Stimulated activated CD8-positive, alpha-beta memory T cell treated with anti-CD3 and anti-CD28 coated beads, Interleukin-4, amount 100 ng/mL, for 1 hour (primary cell): ENCODE data around the gene MIDN.
"Not testable (repeated sequence)": the region's sequence is repeated elsewhere in the genome, so short reads cannot be mapped to it uniquely, and the experiment has no call there.

Experiments used
- DNase-seq, 2 donors: peaks; one replicate each; pipeline ENCODE4 v3.0.0-alpha.2; 2020; ENCODE audit warnings: low read depth in 2 of 2, low spot score in 1 of 2

The MIDN gene

GRCh38 chr19:1248139-1248785, at the start of gene MIDN:
TSS of gene MIDN (plus strand) at chr19:1248583. CDS start at chr19:1250297, 1,714 bp downstream.
- no peak for DNase-seq

- DNase-seq: no peak
Observed at GRCh38 chr19:1199531-1199930, 48.9 kb upstream of the MIDN start.

- DNase-seq: not testable (repeated sequence)
Observed at GRCh38 chr19:1200614-1201013, 47.8 kb upstream of the MIDN start.

GRCh38 chr19:1205114-1206099, 43.0 kb upstream of the MIDN start, which contains the start of gene STK11:
TSS of gene STK11 (plus strand) at chr19:1205778. CDS start at chr19:1206914, 1,136 bp downstream.
- peak; percentile 96 to 99 for DNase-seq

GRCh38 chr19:1206150-1206863, 42.1 kb upstream of the MIDN start:
- DNase-seq: no peak

- DNase-seq: no peak
Observed at GRCh38 chr19:1206864-1207450, 41.4 kb upstream of the MIDN start.

- not testable (repeated sequence) for DNase-seq
Observed at GRCh38 chr19:1208830-1209229, 39.6 kb upstream of the MIDN start.

GRCh38 chr19:1210227-1210538, 38.2 kb upstream of the MIDN start:
- DNase-seq: no peak

GRCh38 chr19:1211494-1212234, 36.7 kb upstream of the MIDN start:
- DNase-seq: no peak

GRCh38 chr19:1213391-1214286, 34.7 kb upstream of the MIDN start:
- no peak for DNase-seq

GRCh38 chr19:1214299-1214861, 34.0 kb upstream of the MIDN start:
- DNase-seq: no peak

GRCh38 chr19:1214862-1215731, 33.3 kb upstream of the MIDN start:
- DNase-seq: no peak

GRCh38 chr19:1216756-1217155, 31.6 kb upstream of the MIDN start:
- DNase-seq: no peak

GRCh38 chr19:1217366-1217765, 31.0 kb upstream of the MIDN start:
- DNase-seq: no peak

- no peak for DNase-seq
Observed at GRCh38 chr19:1218751-1219567, 29.4 kb upstream of the MIDN start.

GRCh38 chr19:1219786-1220476, 28.5 kb upstream of the MIDN start:
- DNase-seq: no peak

- no peak for DNase-seq
Observed at GRCh38 chr19:1220477-1220930, 27.9 kb upstream of the MIDN start.
